OCI-M2 (cell line): ENCODE results near the gene PAM.
"Not testable (repeated sequence)": the region's sequence is repeated elsewhere in the genome, so short reads cannot be mapped to it uniquely, and the experiment has no call there.

Source experiments
- DNase-seq: peaks from one replicate; lab custom pipeline; 2025; ENCODE audit not compliant: unreplicated experiment; lab: John Stamatoyannopoulos, UW

PAM gene

GRCh38 chr5:102975457-102976182 is 220.5 kb downstream of the PAM start:
- no peak for DNase-seq

GRCh38 chr5:102981957-102982635 is 227.0 kb downstream of the PAM start:
- no peak for DNase-seq

GRCh38 chr5:102986074-102986473 is 231.0 kb downstream of the PAM start:
- DNase-seq = no peak

GRCh38 chr5:102988459-102988858 is 233.4 kb downstream of the PAM start:
- no peak for DNase-seq

GRCh38 chr5:102991802-102992201 is 236.7 kb downstream of the PAM start:
- no peak for DNase-seq

- DNase-seq = no peak
Observed at GRCh38 chr5:102996011-102996575, 241.0 kb downstream of the PAM start.

- no peak for DNase-seq
Observed at GRCh38 chr5:102998224-102998623, 243.1 kb downstream of the PAM start.

GRCh38 chr5:102999191-102999590 is 244.1 kb downstream of the PAM start:
- DNase-seq = no peak

GRCh38 chr5:102999621-103000020 is 244.5 kb downstream of the PAM start:
- DNase-seq = not testable (repeated sequence)

GRCh38 chr5:103000089-103000488 is 245.0 kb downstream of the PAM start:
- no peak for DNase-seq

- no peak for DNase-seq
Observed at GRCh38 chr5:103003872-103004271, 248.8 kb downstream of the PAM start.

GRCh38 chr5:103005276-103005675 is 250.2 kb downstream of the PAM start:
- DNase-seq = no peak

GRCh38 chr5:103006921-103007320 is 251.8 kb downstream of the PAM start:
- DNase-seq = no peak

GRCh38 chr5:103010168-103010567 is 255.1 kb downstream of the PAM start:
- no peak for DNase-seq

- DNase-seq = no peak
Observed at GRCh38 chr5:103013933-103014552, 258.9 kb downstream of the PAM start.

- no peak for DNase-seq
Observed at GRCh38 chr5:103014983-103015382, 259.9 kb downstream of the PAM start.

GRCh38 chr5:103016167-103016566 is 261.1 kb downstream of the PAM start:
- DNase-seq = no peak

GRCh38 chr5:103019804-103020203 is 264.7 kb downstream of the PAM start:
- DNase-seq = no peak

- no peak for DNase-seq
Observed at GRCh38 chr5:103021314-103021713, 266.2 kb downstream of the PAM start.

- DNase-seq = no peak
Observed at GRCh38 chr5:103027267-103027666, 272.2 kb downstream of the PAM start.

GRCh38 chr5:103031607-103032006 is 276.5 kb downstream of the PAM start:
- no peak for DNase-seq

GRCh38 chr5:103033696-103034095 is 278.6 kb downstream of the PAM start:
- DNase-seq = no peak
